Measurements from ENCODE around the gene GJA5.

DNA sequence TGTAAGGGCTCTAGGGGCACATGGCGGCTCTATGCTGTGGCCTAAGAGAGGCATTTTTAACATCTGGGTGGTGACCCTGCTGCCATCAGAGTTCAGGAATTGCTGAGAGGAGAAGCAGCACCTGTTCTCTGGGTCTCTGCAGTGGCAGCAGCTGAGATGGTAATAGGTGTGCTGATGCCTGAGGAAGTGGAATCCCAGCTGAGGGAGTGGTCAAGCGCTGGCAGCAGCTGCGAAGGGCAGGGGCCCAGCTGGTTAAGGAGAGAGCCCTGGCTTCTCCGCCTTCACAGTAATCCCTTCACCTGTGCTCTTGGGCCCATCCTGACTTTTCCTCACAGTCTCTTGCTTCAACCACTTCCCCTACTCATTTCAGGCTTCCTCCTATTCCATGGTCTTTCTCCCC is 39.8 kb downstream of the GJA5 start:
- TF ChIP-seq, protein P1, sequence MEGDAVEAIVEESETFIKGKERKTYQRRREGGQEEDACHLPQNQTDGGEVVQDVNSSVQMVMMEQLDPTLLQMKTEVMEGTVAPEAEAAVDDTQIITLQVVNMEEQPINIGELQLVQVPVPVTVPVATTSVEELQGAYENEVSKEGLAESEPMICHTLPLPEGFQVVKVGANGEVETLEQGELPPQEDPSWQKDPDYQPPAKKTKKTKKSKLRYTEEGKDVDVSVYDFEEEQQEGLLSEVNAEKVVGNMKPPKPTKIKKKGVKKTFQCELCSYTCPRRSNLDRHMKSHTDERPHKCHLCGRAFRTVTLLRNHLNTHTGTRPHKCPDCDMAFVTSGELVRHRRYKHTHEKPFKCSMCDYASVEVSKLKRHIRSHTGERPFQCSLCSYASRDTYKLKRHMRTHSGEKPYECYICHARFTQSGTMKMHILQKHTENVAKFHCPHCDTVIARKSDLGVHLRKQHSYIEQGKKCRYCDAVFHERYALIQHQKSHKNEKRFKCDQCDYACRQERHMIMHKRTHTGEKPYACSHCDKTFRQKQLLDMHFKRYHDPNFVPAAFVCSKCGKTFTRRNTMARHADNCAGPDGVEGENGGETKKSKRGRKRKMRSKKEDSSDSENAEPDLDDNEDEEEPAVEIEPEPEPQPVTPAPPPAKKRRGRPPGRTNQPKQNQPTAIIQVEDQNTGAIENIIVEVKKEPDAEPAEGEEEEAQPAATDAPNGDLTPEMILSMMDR (IDR thresholded peaks at IDR 0.05) = no peak
- no peak for TF ChIP-seq SIN3A (IDR thresholded peaks at IDR 0.05; ENCODE audit: borderline replicate concordance, insufficient read depth, low read depth, low read length)

Measured in Panc1 (cell line).